CD4-positive, alpha-beta memory T cell (primary cell): ENCODE data around the gene KDM4C. TPM values are rescaled to one million over a fixed set of nuclear protein-coding genes. Genes with fewer than 3 reads are reported as not detected.

ENCODE experiments used
- CTCF ChIA-PET: fragments of 350-600 bp; sonication (Branson Sonifier 250); formaldehyde crosslinking; loops from one replicate; lab custom pipeline; 2021; ENCODE audit warnings: inconsistent platforms; ENCODE audit not compliant: partially characterized antibody; lab: Charles Lee
- POLR2A ChIA-PET: fragments of 350-600 bp; sonication (Branson Sonifier 250); formaldehyde crosslinking; loops from one replicate; lab custom pipeline; 2021; ENCODE audit not compliant: partially characterized antibody; lab: Charles Lee
- DNase-seq, 5 donors: peaks; one replicate each; pipeline versions ENCODE4 v3.0.0 to v3.0.0-alpha.2; 2020 to 2022; ENCODE audit warnings: mixed read lengths in 1 of 5
- H3K27ac ChIP-seq: one replicate; pipeline ENCODE4 v1.7.0; 2013; ENCODE audit warnings: low read depth, low read length
- H3K27me3 ChIP-seq: 2 replicates; pipeline ENCODE4 v1.7.0; 2013; ENCODE audit warnings: mild to moderate bottlenecking, low read length, moderate library complexity; ENCODE audit not compliant: insufficient read depth
- H3K36me3 ChIP-seq: 2 replicates; pipeline ENCODE4 v1.7.0; 2013; ENCODE audit warnings: mild to moderate bottlenecking, low read length, moderate library complexity; ENCODE audit not compliant: insufficient read depth
- H3K4me1 ChIP-seq: 2 replicates; pipeline ENCODE4 v1.7.0; 2013; ENCODE audit warnings: mild to moderate bottlenecking, low read length, moderate library complexity; ENCODE audit not compliant: insufficient read depth
- H3K4me3 ChIP-seq, 2 donors: one replicate each; pipeline ENCODE4 v1.7.0; 2013; ENCODE audit warnings: low read length in 2 of 2, mild to moderate bottlenecking in 1 of 2
- H3K9me3 ChIP-seq, 2 donors: one replicate each; pipeline ENCODE4 v1.7.0; 2013; ENCODE audit warnings: low read length in 2 of 2, control low read depth in 1 of 2; ENCODE audit not compliant: control insufficient read depth in 1 of 2
- H3K27ac Mint-ChIP-seq, 7 donors: one replicate each; pipeline ENCODE4 v1.8.0; 2020 to 2021; ENCODE audit warnings: mixed read lengths in 7 of 7, mild to moderate bottlenecking in 6 of 7, inconsistent platforms in 3 of 7, moderate library complexity in 3 of 7
- H3K27me3 Mint-ChIP-seq, 2 donors: one replicate each; pipeline ENCODE4 v1.8.0; 2020 to 2021; ENCODE audit warnings: mixed read lengths in 2 of 2
- H3K36me3 Mint-ChIP-seq, 2 donors: one replicate each; pipeline ENCODE4 v1.8.0; 2020 to 2021; ENCODE audit warnings: mixed read lengths in 2 of 2, inconsistent platforms in 1 of 2, mild to moderate bottlenecking in 1 of 2
- H3K4me1 Mint-ChIP-seq, 4 donors: one replicate each; pipeline ENCODE4 v1.8.0; 2020 to 2021; ENCODE audit warnings: mixed read lengths in 4 of 4, mild to moderate bottlenecking in 1 of 4
- H3K4me3 Mint-ChIP-seq, 8 donors: one replicate each; pipeline ENCODE4 v1.8.0; 2020 to 2021; ENCODE audit warnings: mixed read lengths in 8 of 8, mild to moderate bottlenecking in 7 of 8, moderate library complexity in 6 of 8, inconsistent platforms in 3 of 8
- H3K9me3 Mint-ChIP-seq, 8 donors: one replicate each; pipeline ENCODE4 v1.8.0; 2020 to 2021; ENCODE audit warnings: mixed read lengths in 8 of 8, mild to moderate bottlenecking in 5 of 8, inconsistent platforms in 3 of 8, moderate library complexity in 1 of 8
- intact Hi-C: fragments of 100-400 bp; cut with micrococcal nuclease; formaldehyde crosslinking; loops from one replicate; pipeline ENCODE4 v1.15.1; 2023
- polyA plus RNA-seq, 2 donors: library from polyadenylated mRNA; unstranded; fragments of 300-500 nt; fragmentation: Illumina TruSeq; gene quantifications; one replicate each; pipeline ENCODE4 v1.2.3, GENCODE V29; 2021
- total RNA-seq, 2 experiments: library from RNA; stranded (reverse); gene quantifications; one replicate each; pipeline ENCODE4 v1.2.3, GENCODE V29; 2021

The KDM4C gene
- total and polyA plus RNA-seq, 4 experiments from 2014 or later = 36.3 to 90.7 (median 58.8) TPM

GRCh38 chr9:6968271-6968670 is 210.5 kb downstream of the KDM4C start:
- no peak for DNase-seq
- Mint-ChIP-seq H3K27ac (peak overlapping the region in 1 of 7 donors; percentile 18), H3K9me3 (no peaks in the 10 kb centered on the region), H3K4me1 (peaks cover 10 to 32% (median 21%) of the 10 kb centered on the region in 4 donors), H3K4me3 (no peak overlapping the region), H3K36me3 (peaks cover 0 to 2% of the 10 kb centered on the region in 2 donors), H3K27me3 (no peaks in the 10 kb centered on the region)
- intact Hi-C loops = no loop called here
- ChIA-PET POLR2A (no interaction called here), CTCF (no interaction called here)
- no peak overlapping the region for H3K27ac ChIP-seq
- no peak overlapping the region for H3K4me3 ChIP-seq
- no peaks in the 10 kb centered on the region for H3K27me3 ChIP-seq
- H3K9me3 ChIP-seq = no peaks in the 10 kb centered on the region
- H3K4me1 ChIP-seq = no peaks in the 10 kb centered on the region
- H3K36me3 ChIP-seq = no peaks in the 10 kb centered on the region

DNA sequence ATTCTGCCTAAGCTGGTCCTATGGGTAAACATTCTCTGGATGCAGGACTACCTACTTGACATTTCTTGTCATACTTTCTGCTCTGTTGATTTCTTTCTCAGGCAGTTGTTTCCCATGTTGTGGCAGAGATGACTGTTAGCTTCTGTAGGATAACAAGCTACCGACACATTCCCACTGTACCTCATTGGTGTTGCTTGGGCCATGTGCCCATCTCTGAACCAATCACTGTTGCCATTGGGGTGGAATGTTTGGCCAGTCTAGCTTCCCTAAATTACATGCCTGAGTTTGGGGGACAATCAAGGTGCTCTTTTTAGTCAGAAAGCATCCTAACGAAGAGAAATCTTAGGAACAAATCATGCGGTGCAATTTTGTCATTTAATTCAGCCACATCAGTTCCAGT is 212.0 kb downstream of the KDM4C start:
- CTCF ChIA-PET = no interaction called here
- H3K27me3 Mint-ChIP-seq = no peaks in the 10 kb centered on the region

DNA sequence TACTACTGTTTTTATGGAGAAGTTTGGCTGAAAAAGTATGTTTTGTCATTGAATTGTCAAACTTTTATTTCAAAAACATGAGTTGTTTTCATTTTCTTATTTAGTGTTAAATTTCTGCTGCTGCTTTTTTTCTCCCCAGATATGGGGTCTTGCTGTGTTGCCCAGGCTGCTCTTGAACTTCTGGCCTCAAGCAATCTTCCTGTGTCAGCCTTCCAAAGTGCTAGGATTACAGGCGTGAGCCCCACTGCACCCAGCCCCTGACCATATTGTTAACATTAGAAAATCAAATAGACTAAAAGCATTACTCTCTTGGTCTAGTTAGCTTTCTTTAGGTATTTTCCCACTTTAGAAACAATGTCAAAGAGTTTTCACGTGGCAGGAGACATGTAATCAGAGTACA is 215.3 kb downstream of the KDM4C start:
- no peaks in the 10 kb centered on the region for H3K27me3 Mint-ChIP-seq
- no peak for DNase-seq
- Histone ChIP-seq H3K9me3 (no peaks in the 10 kb centered on the region), H3K27ac (no peak overlapping the region), H3K4me3 (no peak overlapping the region), H3K36me3 (no peaks in the 10 kb centered on the region), H3K4me1 (no peaks in the 10 kb centered on the region), H3K27me3 (no peaks in the 10 kb centered on the region)
- ChIA-PET CTCF (no interaction called here), POLR2A (no interaction called here)
- intact Hi-C loops = no loop called here
- no peaks in the 10 kb centered on the region for H3K9me3 Mint-ChIP-seq
- H3K36me3 Mint-ChIP-seq = peaks cover 6 to 14% of the 10 kb centered on the region in 2 donors
- no peak overlapping the region for H3K4me3 Mint-ChIP-seq
- H3K27ac Mint-ChIP-seq = peak overlapping the region in 3 of 7 donors; percentile 8 to 66 (median 15)
- H3K4me1 Mint-ChIP-seq = peaks cover 16 to 45% (median 18%) of the 10 kb centered on the region in 4 donors

More for the DNA sequence above, 212.0 kb downstream of the KDM4C start:
- Histone ChIP-seq H3K4me1 (no peaks in the 10 kb centered on the region), H3K27me3 (no peaks in the 10 kb centered on the region), H3K27ac (no peak overlapping the region), H3K9me3 (no peaks in the 10 kb centered on the region), H3K36me3 (no peaks in the 10 kb centered on the region), H3K4me3 (no peak overlapping the region)
- Mint-ChIP-seq H3K4me1 (peaks cover 18 to 45% (median 22%) of the 10 kb centered on the region in 4 donors), H3K9me3 (no peaks in the 10 kb centered on the region), H3K36me3 (peaks cover 4 to 10% of the 10 kb centered on the region in 2 donors), H3K27ac (peak overlapping the region in 1 of 7 donors; percentile 10), H3K4me3 (no peak overlapping the region)
- POLR2A ChIA-PET = no interaction called here
- no peak for DNase-seq
- intact Hi-C loops = no loop called here

DNA sequence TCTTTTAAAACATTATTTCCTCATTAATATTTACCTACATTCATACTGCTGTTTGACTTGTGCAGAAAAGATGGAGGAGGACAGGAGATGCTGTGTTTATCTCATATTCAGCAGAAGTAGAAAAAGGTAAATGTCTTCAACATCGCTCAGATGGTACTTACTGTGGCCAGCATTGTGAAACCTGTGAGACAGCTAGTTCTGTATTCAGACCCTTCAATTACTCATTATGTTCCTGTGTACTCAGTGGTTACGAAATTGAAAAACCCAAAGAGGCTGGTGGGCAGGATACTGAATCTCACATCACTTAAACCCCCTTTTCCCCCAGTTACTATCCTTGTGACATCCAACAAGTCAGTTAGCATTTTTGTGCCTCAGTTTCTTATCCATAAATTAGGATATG is 216.0 kb downstream of the KDM4C start:
- no peak for DNase-seq
- H3K9me3 Mint-ChIP-seq = no peaks in the 10 kb centered on the region
- no peak overlapping the region for H3K4me3 Mint-ChIP-seq
- no peaks in the 10 kb centered on the region for H3K27me3 ChIP-seq
- no peak overlapping the region for H3K27ac Mint-ChIP-seq
- H3K27ac ChIP-seq = no peak overlapping the region
- intact Hi-C loops = no loop called here
- H3K36me3 ChIP-seq = no peaks in the 10 kb centered on the region
- H3K4me1 Mint-ChIP-seq = peaks cover 15 to 41% (median 21%) of the 10 kb centered on the region in 4 donors
- ChIA-PET POLR2A (no interaction called here), CTCF (no interaction called here)
- peaks cover 6 to 14% of the 10 kb centered on the region in 2 donors for H3K36me3 Mint-ChIP-seq
- H3K27me3 Mint-ChIP-seq = no peaks in the 10 kb centered on the region
- no peaks in the 10 kb centered on the region for H3K4me1 ChIP-seq
- no peaks in the 10 kb centered on the region for H3K9me3 ChIP-seq
- no peak overlapping the region for H3K4me3 ChIP-seq

DNA sequence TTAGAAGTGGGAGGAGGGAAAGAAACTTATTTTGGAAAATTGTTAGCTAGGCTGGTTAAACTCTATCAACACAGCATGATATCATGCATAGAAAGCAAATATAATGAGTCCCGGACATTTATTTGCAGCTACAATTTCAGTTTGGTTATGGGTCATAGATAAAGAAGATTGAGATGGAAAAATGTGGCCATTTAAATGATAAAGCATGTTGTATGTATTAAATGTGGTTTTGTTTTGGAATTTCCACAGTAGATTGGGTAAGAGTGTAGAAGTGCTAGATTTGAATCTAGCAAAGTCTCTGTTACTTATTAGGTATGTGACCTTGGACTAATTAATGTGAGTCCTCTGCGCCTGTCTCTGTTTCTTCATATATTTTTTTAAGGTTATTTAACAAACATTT is 217.4 kb downstream of the KDM4C start:
- peaks cover 12 to 33% (median 19%) of the 10 kb centered on the region in 4 donors for H3K4me1 Mint-ChIP-seq
- no peak overlapping the region for H3K4me3 Mint-ChIP-seq
- DNase-seq = no peak
- intact Hi-C loops = no loop called here
- peak overlapping the region in 1 of 7 donors; percentile 30 for H3K27ac Mint-ChIP-seq
- Histone ChIP-seq H3K4me3 (no peak overlapping the region), H3K36me3 (no peaks in the 10 kb centered on the region), H3K4me1 (no peaks in the 10 kb centered on the region), H3K27ac (no peak overlapping the region), H3K27me3 (no peaks in the 10 kb centered on the region), H3K9me3 (no peaks in the 10 kb centered on the region)
- no peaks in the 10 kb centered on the region for H3K27me3 Mint-ChIP-seq
- ChIA-PET POLR2A (interaction anchor here (0.6 kb wide), 1 partner anchor 1344 kb away, joined by 4 read pairs; no protein-coding TSS in a partner anchor), CTCF (no interaction called here)
- H3K9me3 Mint-ChIP-seq = no peaks in the 10 kb centered on the region
- H3K36me3 Mint-ChIP-seq = peaks cover 9 to 14% of the 10 kb centered on the region in 2 donors

DNA sequence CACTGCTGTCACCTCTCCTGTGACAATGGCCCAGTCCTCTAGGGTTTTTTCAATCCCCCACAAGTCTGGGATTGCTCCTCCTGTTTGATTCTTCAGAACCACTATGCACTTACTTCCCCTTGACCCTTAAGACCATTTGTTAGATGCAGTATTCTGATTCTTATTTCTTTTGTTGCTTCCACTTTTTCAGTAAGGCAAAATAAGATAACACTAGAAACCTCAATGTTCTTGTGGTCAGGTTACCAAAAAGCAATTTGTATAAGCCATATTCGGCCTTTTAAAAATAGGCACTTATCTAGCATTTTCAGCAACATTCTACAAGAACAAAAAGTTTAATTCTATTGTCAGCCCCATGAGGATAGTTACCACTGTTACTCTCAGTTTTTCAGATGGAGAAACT is 220.0 kb downstream of the KDM4C start:
- H3K27ac ChIP-seq = no peak overlapping the region
- H3K4me1 ChIP-seq = no peaks in the 10 kb centered on the region
- H3K36me3 Mint-ChIP-seq = peaks cover 29 to 31% of the 10 kb centered on the region in 2 donors
- DNase-seq = no peak
- H3K4me1 Mint-ChIP-seq = peaks cover 8 to 24% (median 16%) of the 10 kb centered on the region in 4 donors
- no peak overlapping the region for H3K4me3 Mint-ChIP-seq
- no peaks in the 10 kb centered on the region for H3K9me3 ChIP-seq
- intact Hi-C loops = no loop called here
- no peaks in the 10 kb centered on the region for H3K27me3 ChIP-seq
- no peaks in the 10 kb centered on the region for H3K9me3 Mint-ChIP-seq
- ChIA-PET POLR2A (no interaction called here), CTCF (no interaction called here)
- peaks cover 4% of the 10 kb centered on the region for H3K36me3 ChIP-seq
- H3K4me3 ChIP-seq = no peak overlapping the region
- no peaks in the 10 kb centered on the region for H3K27me3 Mint-ChIP-seq
- H3K27ac Mint-ChIP-seq = peak overlapping the region in 2 of 7 donors; percentile 18 to 50

- Histone ChIP-seq H3K36me3 (peaks cover 4% of the 10 kb centered on the region), H3K27me3 (no peaks in the 10 kb centered on the region), H3K27ac (no peak overlapping the region), H3K4me3 (no peak overlapping the region), H3K9me3 (no peaks in the 10 kb centered on the region), H3K4me1 (no peaks in the 10 kb centered on the region)
- peak overlapping the region in 1 of 7 donors; percentile 11 for H3K27ac Mint-ChIP-seq
- ChIA-PET POLR2A (no interaction called here), CTCF (no interaction called here)
- peaks cover 34 to 35% of the 10 kb centered on the region in 2 donors for H3K36me3 Mint-ChIP-seq
- no peak overlapping the region for H3K4me3 Mint-ChIP-seq
- no peak for DNase-seq
- no peaks in the 10 kb centered on the region for H3K9me3 Mint-ChIP-seq
- no peaks in the 10 kb centered on the region for H3K27me3 Mint-ChIP-seq
- intact Hi-C loops = no loop called here
- peaks cover 7 to 18% (median 14%) of the 10 kb centered on the region in 4 donors for H3K4me1 Mint-ChIP-seq
Observed at GRCh38 chr9:6978591-6978990, 220.8 kb downstream of the KDM4C start.
